ENCODE data around the gene SERPINE1. TPM values are rescaled to one million over a fixed set of nuclear protein-coding genes. Genes with fewer than 3 reads are reported as not detected.
"Not testable (repeated sequence)": the region's sequence is repeated elsewhere in the genome, so short reads cannot be mapped to it uniquely, and the experiment has no call there.

The SERPINE1 gene
- total RNA-seq, 1 donor from 2014 or later = 88.2 TPM

GRCh38 chr7:101100858-101101847 is 25.8 kb upstream of the SERPINE1 start:
- no peak for DNase-seq (ENCODE audit: low read depth in 2 of 2)

- no peak for DNase-seq (ENCODE audit: low read depth in 2 of 2)
These were observed 24.9 kb upstream of the SERPINE1 start for GRCh38 chr7:101102026-101102425.

GRCh38 chr7:101103701-101104100 is 23.2 kb upstream of the SERPINE1 start:
- not testable (repeated sequence) for DNase-seq (ENCODE audit: low read depth in 2 of 2)

GRCh38 chr7:101104193-101104713 is 22.7 kb upstream of the SERPINE1 start:
- peak in 1 of 2 donors; percentile 37 for DNase-seq (ENCODE audit: low read depth in 2 of 2)

- DNase-seq (ENCODE audit: low read depth in 2 of 2) = peak in 1 of 2 donors; percentile 82
These were observed 22.1 kb upstream of the SERPINE1 start for GRCh38 chr7:101104799-101105198.

GRCh38 chr7:101105248-101105647 is 21.7 kb upstream of the SERPINE1 start:
- DNase-seq (ENCODE audit: low read depth in 2 of 2) = not testable (repeated sequence)

GRCh38 chr7:101106386-101106785 is 20.5 kb upstream of the SERPINE1 start:
- no peak for DNase-seq (ENCODE audit: low read depth in 2 of 2)

- peak; percentile 96 to 99 for DNase-seq (ENCODE audit: low read depth in 2 of 2)
These were observed 18.5 kb upstream of the SERPINE1 start for GRCh38 chr7:101108330-101108857.

GRCh38 chr7:101108961-101109360 is 17.9 kb upstream of the SERPINE1 start:
- peak in 1 of 2 donors; percentile 72 for DNase-seq (ENCODE audit: low read depth in 2 of 2)

GRCh38 chr7:101109368-101109767 is 17.5 kb upstream of the SERPINE1 start:
- DNase-seq (ENCODE audit: low read depth in 2 of 2) = no peak

GRCh38 chr7:101111261-101111660 is 15.6 kb upstream of the SERPINE1 start:
- no peak for DNase-seq (ENCODE audit: low read depth in 2 of 2)

GRCh38 chr7:101112233-101112632 is 14.7 kb upstream of the SERPINE1 start:
- peak; percentile 81 to 99 for DNase-seq (ENCODE audit: low read depth in 2 of 2)

- not testable (repeated sequence) for DNase-seq (ENCODE audit: low read depth in 2 of 2)
These were observed 13.8 kb upstream of the SERPINE1 start for GRCh38 chr7:101113140-101113539.

- no peak for DNase-seq (ENCODE audit: low read depth in 2 of 2)
These were observed 13.1 kb upstream of the SERPINE1 start for GRCh38 chr7:101113836-101114235.

- DNase-seq (ENCODE audit: low read depth in 2 of 2) = no peak
These were observed 12.4 kb upstream of the SERPINE1 start for GRCh38 chr7:101114492-101114891.

- DNase-seq (ENCODE audit: low read depth in 2 of 2) = no peak
These were observed 11.7 kb upstream of the SERPINE1 start for GRCh38 chr7:101115215-101115614.

GRCh38 chr7:101116898-101117297 is 10.0 kb upstream of the SERPINE1 start:
- DNase-seq (ENCODE audit: low read depth in 2 of 2) = no peak

- DNase-seq (ENCODE audit: low read depth in 2 of 2) = no peak
These were observed 8.0 kb upstream of the SERPINE1 start for GRCh38 chr7:101118856-101119255.

GRCh38 chr7:101119876-101120275 is 7.0 kb upstream of the SERPINE1 start:
- DNase-seq (ENCODE audit: low read depth in 2 of 2) = no peak

- no peak for DNase-seq (ENCODE audit: low read depth in 2 of 2)
These were observed 6.6 kb upstream of the SERPINE1 start for GRCh38 chr7:101120315-101120714.

GRCh38 chr7:101121631-101121990 is 5.3 kb upstream of the SERPINE1 start:
- DNase-seq (ENCODE audit: low read depth in 2 of 2) = not testable (repeated sequence)
